Measurements from ENCODE around the gene INHBE.
"Not testable (repeated sequence)": the region's sequence is repeated elsewhere in the genome, so short reads cannot be mapped to it uniquely, and the experiment has no call there.

The INHBE gene

GRCh38 chr12:57487597-57488401, 32.7 kb downstream of the INHBE start, which contains the start of gene MARS1:
MARS1 (plus strand) TSS chr12:57488068; CDS start chr12:57488091, 23 bp downstream.
- in situ Hi-C loops (cut with MboI; ENCODE audit: low pct_unique_long_range_greater_than_20kb, low sequenced_read_pairs, unreplicated experiment), result no loop called here
- TF ChIP-seq, protein P1, sequence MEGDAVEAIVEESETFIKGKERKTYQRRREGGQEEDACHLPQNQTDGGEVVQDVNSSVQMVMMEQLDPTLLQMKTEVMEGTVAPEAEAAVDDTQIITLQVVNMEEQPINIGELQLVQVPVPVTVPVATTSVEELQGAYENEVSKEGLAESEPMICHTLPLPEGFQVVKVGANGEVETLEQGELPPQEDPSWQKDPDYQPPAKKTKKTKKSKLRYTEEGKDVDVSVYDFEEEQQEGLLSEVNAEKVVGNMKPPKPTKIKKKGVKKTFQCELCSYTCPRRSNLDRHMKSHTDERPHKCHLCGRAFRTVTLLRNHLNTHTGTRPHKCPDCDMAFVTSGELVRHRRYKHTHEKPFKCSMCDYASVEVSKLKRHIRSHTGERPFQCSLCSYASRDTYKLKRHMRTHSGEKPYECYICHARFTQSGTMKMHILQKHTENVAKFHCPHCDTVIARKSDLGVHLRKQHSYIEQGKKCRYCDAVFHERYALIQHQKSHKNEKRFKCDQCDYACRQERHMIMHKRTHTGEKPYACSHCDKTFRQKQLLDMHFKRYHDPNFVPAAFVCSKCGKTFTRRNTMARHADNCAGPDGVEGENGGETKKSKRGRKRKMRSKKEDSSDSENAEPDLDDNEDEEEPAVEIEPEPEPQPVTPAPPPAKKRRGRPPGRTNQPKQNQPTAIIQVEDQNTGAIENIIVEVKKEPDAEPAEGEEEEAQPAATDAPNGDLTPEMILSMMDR (IDR thresholded peaks at IDR 0.05; ENCODE audit: extremely low read depth, insufficient read depth, missing control alignments), result peak; percentile 33
- peak; percentile 94 for DNase-seq (ENCODE audit: low spot score)

DNA sequence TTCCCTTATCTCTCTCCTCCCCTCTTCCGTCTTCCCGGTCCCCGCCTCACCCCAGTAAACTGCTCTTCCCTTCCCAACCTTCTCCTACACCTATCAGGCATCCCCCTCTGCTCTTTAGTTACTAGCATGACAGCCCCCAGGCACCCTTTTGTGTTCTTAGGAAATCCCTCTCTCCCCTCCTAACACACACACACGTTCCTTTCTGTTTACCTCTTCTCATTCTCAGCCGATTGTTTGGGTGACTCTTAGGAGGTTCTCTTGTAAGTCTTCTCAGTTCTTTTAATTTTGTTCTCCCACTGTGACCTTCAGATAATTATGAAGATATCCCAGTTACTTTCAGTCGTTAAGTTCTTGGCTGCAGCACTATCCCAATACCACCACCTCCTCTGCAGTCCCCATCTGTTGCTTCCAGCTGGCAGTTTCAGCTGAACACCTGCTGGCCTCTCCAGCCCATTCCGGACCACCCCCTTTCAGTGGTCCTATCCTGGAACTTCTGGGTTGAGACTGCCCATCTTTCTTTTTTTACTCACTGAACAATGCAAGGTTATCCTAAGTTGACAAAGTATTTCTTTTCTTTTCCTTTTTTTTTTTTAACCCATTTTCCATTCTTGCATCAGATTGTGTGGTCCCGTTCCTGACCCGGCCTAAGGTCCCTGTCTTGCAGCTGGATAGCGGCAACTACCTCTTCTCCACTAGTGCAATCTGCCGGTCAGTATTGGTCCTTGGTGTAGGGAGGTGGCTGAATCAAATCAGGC, 33.5 kb downstream of the INHBE start:
- TF ChIP-seq, protein P1 (IDR thresholded peaks at IDR 0.05; ENCODE audit: extremely low read depth, insufficient read depth, missing control alignments), result no peak

GRCh38 chr12:57489157-57489641, 34.1 kb downstream of the INHBE start:
- TF ChIP-seq, protein P1 (IDR thresholded peaks at IDR 0.05; ENCODE audit: extremely low read depth, insufficient read depth, missing control alignments), result no peak
- no peak for DNase-seq (ENCODE audit: low spot score)
- in situ Hi-C loops (cut with MboI; ENCODE audit: low pct_unique_long_range_greater_than_20kb, low sequenced_read_pairs, unreplicated experiment), result no loop called here

More for the DNA sequence above, 33.5 kb downstream of the INHBE start:
- no peak for DNase-seq (ENCODE audit: low spot score)
- in situ Hi-C loops (cut with MboI; ENCODE audit: low pct_unique_long_range_greater_than_20kb, low sequenced_read_pairs, unreplicated experiment), result no loop called here

DNA sequence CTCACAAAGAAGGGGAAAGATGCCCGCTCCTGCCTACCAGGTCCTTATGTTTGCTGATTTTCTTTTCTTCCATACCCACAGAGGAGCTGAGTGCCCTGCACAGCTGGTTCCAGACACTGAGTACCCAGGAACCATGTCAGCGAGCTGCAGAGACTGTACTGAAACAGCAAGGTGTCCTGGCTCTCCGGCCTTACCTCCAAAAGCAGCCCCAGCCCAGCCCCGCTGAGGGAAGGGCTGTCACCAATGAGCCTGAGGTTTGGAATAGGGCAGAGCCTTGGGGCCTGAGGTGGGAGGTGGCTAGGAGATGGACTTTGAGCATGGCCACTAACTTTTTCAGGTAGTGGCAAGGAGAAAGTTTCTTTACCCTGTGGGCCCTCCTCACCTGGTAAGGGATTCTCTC, 35.0 kb downstream of the INHBE start:
- in situ Hi-C loops (cut with MboI; ENCODE audit: low pct_unique_long_range_greater_than_20kb, low sequenced_read_pairs, unreplicated experiment), result no loop called here
- TF ChIP-seq, protein P1 (IDR thresholded peaks at IDR 0.05; ENCODE audit: extremely low read depth, insufficient read depth, missing control alignments), result no peak
- no peak for DNase-seq (ENCODE audit: low spot score)

DNA sequence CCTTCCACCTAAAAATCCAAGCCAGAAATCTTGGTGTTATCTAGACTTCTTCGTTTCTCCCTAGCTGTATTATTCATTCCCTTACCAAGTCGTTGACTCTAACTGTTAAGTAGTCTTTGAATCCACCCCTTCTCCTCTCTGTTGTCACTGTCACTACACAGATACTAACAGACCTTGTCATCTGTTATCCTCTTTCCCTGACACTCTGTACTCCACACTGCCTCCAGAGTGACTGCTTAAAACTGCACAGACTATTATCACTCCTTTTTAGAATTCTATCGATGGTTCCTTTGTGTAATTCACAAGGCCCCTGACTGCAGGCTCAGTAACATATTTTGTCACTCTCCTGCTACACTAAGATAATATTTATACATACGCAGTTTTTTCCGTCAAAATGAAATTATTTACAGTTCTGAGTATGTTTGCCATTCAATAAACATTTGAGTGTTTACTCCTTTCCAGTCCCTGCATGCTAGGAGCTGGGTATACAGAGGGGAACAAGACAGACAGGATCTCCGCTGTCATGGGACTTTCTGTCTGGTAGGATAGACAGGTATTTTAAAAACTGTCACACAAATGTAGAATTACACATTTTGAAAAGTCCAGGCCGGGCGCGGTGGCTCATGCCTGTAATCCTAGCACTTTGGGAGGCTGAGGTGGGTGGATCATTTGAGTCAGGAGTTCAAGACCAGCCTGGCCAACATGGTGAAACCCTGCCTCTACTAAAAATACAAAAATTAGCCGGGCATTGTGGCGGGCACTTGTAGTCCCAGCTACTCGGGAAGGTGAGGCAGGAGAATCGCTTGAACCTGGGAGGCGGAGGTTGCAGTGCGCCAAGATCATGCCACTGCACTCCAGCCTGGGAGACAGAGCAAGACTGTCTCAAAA, 36.5 kb downstream of the INHBE start:
- TF ChIP-seq, protein P1 (IDR thresholded peaks at IDR 0.05; ENCODE audit: extremely low read depth, insufficient read depth, missing control alignments), result no peak
- no peak for DNase-seq (ENCODE audit: low spot score)
- in situ Hi-C loops (cut with MboI; ENCODE audit: low pct_unique_long_range_greater_than_20kb, low sequenced_read_pairs, unreplicated experiment), result no loop called here

DNA sequence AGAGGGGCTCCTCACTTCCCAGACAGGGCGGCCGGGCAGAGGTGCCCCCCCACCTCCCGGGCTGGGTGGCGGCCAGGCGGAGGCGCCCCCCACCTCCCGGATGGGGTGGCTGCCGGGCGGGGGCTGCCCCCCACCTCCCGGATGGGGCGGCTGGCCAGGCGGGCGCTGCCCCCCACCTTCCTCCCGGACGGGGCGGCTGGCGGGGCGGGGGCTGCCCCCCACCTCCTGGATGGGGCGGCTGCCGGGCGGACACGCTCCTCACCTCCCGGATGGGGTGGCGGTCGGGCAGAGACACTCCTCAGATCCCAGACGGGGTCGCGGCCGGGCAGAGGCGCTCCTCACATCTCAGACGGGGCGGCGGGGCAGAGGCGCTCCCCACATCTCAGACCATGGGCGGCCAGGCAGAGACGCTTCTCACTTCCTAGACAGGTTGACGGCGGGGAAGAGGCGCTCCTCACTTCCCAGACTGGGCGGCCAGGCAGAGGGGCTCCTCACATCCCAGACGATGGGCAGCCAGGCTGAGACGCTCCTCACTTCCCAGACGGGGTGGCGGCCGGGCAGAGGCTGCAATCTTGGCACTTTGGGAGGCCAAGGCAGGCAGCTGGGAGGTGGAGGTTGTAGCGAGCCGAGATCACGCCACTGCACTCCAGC, 40.1 kb downstream of the INHBE start:
- DNase-seq (ENCODE audit: low spot score); in situ Hi-C loops (cut with MboI; ENCODE audit: low pct_unique_long_range_greater_than_20kb, low sequenced_read_pairs, unreplicated experiment): not testable (repeated sequence)
